D721Med (cell line): ENCODE measurements around the gene GPR87.

ENCODE experiments used
- DNase-seq: peaks from one replicate; pipeline ENCODE4 v3.0.0; 2011; ENCODE audit warnings: low spot score; ENCODE audit not compliant: insufficient read length
- FAIRE-seq: peaks from 2 replicates; lab custom pipeline; 2011; peaks lifted over from hg19 to GRCh38; lab: Jason Lieb, UNC
- TF ChIP-seq, protein P1 (sequence below): IDR thresholded peaks from 2 replicates; pipeline ENCODE4 v1.5.1; 2012; ENCODE audit warnings: mild to moderate bottlenecking, control low read depth; ENCODE audit not compliant: insufficient read depth; ENCODE audit errors: missing control alignments

GPR87 gene

GRCh38 chr3:151318313-151318712, 1.7 kb upstream of the GPR87 start:
- TF ChIP-seq, protein P1, sequence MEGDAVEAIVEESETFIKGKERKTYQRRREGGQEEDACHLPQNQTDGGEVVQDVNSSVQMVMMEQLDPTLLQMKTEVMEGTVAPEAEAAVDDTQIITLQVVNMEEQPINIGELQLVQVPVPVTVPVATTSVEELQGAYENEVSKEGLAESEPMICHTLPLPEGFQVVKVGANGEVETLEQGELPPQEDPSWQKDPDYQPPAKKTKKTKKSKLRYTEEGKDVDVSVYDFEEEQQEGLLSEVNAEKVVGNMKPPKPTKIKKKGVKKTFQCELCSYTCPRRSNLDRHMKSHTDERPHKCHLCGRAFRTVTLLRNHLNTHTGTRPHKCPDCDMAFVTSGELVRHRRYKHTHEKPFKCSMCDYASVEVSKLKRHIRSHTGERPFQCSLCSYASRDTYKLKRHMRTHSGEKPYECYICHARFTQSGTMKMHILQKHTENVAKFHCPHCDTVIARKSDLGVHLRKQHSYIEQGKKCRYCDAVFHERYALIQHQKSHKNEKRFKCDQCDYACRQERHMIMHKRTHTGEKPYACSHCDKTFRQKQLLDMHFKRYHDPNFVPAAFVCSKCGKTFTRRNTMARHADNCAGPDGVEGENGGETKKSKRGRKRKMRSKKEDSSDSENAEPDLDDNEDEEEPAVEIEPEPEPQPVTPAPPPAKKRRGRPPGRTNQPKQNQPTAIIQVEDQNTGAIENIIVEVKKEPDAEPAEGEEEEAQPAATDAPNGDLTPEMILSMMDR = no peak
- FAIRE-seq = no peak

DNA sequence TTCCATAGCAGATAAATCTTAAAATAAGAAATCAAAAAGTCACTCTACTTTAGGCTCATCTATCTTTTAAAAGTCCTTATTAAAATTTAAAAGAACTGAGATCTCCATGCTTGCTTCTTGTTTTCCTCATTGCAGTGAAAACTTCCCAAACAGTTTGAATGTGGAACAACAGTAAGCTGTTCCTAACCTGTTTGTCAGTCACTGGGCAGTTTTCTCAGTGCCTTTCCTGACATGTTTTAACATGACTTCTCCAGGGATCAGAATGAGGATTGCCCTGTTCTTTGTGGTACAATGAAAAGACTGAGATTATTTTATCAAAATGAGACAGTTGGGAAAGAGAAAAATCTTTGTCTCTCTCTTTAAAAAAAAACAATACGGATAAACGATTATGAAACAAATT, 774 bp downstream of the GPR87 start:
- TF ChIP-seq, protein P1 = no peak
- FAIRE-seq = no peak
- no peak for DNase-seq

More at GRCh38 chr3:151318313-151318712, 1.7 kb upstream of the GPR87 start:
- DNase-seq = no peak

DNA sequence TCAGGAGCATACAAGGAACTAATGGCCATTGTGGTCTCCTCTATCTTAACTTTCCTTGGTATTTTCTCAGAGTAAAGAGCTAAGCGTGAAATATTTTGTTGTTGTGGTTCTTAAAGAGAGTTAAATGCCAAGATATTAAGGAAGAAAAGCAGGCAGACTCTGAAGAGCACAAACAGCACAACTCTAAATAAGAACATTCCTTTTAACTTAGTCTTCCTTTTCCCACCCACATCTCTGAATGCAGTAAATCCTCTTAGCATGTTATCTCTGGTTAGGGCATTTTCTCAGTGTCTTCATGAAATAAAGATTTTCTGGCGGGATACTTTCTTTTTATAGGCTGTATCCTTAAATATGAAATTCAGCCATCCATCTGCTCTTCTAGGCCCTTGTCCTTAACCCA, 1.5 kb downstream of the GPR87 start:
- DNase-seq = no peak
- TF ChIP-seq, protein P1 = no peak
- FAIRE-seq = no peak

- FAIRE-seq (no peak), DNase-seq (no peak)
- TF ChIP-seq, protein P1 = no peak
Observed at GRCh38 chr3:151314593-151314992, 2.0 kb downstream of the GPR87 start.

- no peak for FAIRE-seq
- TF ChIP-seq, protein P1 = no peak
- no peak for DNase-seq
Observed at GRCh38 chr3:151314137-151314536, 2.5 kb downstream of the GPR87 start.

DNA sequence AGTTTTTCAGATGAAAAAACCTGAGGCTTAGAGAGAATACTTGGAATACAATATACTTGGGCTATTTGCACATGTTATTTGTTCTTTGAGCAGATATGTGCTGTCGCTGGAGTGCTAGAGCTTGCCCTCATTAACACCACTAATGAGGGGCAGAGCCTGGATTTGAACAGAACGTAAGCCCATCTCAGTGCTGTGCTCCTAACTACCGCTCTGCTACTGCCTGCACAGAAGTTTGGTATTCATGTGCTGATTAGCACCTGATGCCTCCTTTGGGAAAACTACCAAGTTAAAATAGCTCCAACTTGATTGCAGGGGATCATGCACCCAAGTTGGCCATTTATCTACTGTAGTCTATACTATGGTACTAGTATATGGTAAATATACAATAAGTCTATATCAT, 3.6 kb downstream of the GPR87 start:
- FAIRE-seq = no peak
- TF ChIP-seq, protein P1 = no peak
- no peak for DNase-seq

GRCh38 chr3:151309566-151309965, 7.1 kb downstream of the GPR87 start:
- FAIRE-seq (no peak), DNase-seq (no peak)
- TF ChIP-seq, protein P1 = no peak
